Measurements from ENCODE around the gene NFAM1.

DNA sequence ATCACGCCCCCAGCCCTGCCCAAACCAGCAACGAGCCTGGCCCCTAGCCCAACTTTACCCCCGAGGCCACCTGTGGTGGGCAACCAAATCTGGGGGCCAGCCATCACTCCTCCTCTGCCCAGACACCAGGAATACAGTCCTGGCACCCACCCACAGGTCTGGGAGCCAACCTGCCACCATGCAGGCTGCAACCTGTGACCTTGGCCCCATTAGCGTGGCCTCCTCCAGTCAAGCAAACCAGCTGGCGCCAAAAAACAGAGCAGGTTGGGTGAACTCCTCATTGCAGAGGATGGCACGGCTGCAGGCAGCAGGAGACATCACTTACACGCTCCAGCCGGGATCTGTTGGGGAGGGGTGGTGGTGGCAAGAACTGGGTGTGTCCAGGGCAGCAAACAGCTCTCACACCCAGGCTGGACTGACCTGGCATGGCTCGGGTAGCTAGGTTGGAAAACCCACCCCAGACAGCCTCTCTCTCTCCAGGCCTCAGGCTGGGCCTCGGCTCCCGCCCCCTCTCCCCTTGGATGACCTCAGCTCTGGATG, 96.3 kb downstream of the NFAM1 start:
- TF ChIP-seq CTCF (IDR thresholded peaks at IDR 0.05; ENCODE audit: extremely low read depth in 1 of 2, insufficient read depth in 1 of 2, low read depth in 1 of 2, low read length in 2 of 2) (no peak), POLR2A (IDR thresholded peaks at IDR 0.05; ENCODE audit: low read depth, low read length) (no peak), MAX (IDR thresholded peaks at IDR 0.05; ENCODE audit: insufficient read depth, insufficient read length) (no peak)

All from endothelial cell of umbilical vein (primary cell).